ENCODE results near the gene TXNL1.
A peak's percentile ranks its signal among the peaks of the same experiment; 100 is the strongest.
"Not testable (repeated sequence)": the region's sequence is repeated elsewhere in the genome, so short reads cannot be mapped to it uniquely, and the experiment has no call there.

The TXNL1 gene

GRCh38 chr18:56643381-56643780 is 5.0 kb upstream of the TXNL1 start:
- DNase-seq, result no peak

- DNase-seq, result peak; percentile 18
Measured at GRCh38 chr18:56641714-56642337, 3.4 kb upstream of the TXNL1 start.

DNA sequence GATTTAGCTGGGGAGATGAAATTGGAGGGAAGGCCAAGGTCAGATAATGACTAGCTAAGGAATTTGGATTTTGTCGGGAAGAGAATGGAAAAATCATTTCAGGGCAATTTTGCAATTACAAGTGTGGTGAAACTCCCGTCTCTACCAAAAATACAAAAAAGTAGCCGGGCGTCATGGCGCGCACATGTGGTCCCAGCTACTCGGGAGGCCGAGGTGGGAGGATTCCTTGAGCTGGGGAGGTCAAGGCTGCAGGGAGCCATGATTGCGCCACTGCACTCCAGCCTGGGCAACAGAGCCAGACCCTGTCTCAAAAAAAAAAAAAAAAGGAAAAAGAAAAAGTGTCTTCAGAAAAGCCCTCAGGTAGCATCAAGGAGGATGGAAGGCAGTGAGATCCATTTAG is 1.2 kb upstream of the TXNL1 start:
- no peak for DNase-seq

DNA sequence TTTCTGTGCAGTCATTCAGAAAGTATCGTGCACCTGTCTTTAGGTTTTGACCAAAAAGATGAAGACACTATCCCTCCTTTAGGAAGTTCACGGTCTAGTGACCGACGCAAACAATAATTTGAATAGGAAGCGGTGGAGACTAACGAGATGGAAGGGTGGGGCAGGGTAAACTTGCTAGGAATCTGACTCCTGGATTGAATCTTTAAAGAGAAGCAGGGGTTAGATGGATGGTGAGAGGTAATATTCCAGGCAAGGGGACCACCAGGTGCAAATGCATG is 651 bp upstream of the TXNL1 start:
- DNase-seq, result no peak

GRCh38 chr18:56637711-56638231 is 621 bp downstream of the TXNL1 start:
- no peak for DNase-seq

GRCh38 chr18:56637176-56637575 is 1.2 kb downstream of the TXNL1 start:
- DNase-seq, result no peak

DNA sequence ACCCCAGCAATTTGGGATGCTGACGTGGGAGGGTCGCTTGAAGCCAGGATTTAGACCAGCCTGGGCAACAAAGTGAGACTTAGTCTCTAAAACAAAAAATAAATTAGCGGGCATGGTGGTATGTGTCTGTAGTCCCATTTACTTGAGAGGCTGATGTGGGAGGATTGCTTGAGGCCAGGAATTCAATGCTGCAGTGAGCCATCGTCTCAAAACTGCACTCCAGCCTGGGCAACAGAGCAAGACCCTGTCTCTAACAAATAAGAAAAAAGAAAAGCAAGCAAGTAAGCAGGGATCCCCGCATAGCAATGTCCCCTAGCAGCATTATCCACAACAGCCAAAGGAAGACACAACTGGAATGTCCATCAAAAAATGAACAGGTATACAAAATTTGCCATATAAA is 3.4 kb downstream of the TXNL1 start:
- DNase-seq, result no peak

GRCh38 chr18:56632070-56633022 is 6.0 kb downstream of the TXNL1 start:
- DNase-seq, result no peak

DNA sequence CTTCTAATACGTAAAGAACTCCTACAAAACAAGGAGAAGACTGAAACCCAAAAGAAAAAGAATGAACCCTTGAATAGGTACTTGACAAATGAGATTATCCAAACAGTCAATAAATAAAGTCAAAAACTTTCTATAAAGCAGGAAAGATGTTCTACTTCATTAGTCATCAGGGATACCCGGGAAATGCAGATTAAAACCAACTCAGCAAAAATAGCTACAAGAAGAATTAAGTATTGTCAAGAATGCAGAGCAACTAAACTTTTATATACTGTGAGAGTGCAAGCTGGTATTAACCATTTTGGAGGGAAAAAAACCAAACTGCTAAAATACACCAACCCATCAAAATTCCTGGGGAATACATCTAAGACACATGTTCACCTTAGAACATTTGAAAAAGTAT is 10.4 kb downstream of the TXNL1 start:
- DNase-seq, result peak; percentile 4

DNA sequence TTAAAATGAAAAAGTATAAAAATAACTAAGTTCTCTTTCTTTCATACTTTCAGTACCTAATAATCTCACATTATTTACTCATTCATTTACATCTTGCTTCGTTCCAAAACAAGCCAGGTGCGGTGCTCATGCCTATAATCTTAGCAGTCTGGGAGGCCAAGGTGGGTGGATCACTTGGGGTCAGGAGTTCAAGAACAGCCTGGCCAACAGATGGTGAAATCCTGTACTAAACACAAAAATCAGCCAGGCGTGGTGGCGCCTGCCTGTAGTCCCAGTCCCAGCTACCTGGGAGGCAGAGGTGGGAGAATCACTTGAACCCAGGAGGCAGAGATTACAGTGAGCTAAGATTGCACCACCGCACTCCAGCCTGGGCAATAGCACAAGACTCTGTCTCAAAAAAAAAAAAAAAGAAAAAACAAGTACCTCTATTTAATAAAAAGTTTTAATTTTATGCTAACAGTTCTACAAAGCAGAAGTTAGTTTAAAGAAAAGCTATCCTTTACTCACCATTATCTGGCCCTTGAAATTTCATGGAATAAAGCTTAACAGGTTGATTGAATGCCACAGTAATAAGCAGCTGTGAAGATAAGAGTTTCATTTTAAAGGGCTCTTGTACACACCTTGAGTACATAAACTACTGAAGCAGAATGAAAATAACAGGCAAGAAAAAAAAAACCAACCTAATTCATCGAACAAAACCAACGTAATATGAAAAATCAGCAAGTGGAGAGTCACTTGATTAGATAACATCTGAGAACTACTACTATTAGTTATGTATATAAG is 22.5 kb downstream of the TXNL1 start:
- DNase-seq, result no peak

- no peak for DNase-seq
Measured at GRCh38 chr18:56606618-56607017, 31.8 kb downstream of the TXNL1 start.

DNA sequence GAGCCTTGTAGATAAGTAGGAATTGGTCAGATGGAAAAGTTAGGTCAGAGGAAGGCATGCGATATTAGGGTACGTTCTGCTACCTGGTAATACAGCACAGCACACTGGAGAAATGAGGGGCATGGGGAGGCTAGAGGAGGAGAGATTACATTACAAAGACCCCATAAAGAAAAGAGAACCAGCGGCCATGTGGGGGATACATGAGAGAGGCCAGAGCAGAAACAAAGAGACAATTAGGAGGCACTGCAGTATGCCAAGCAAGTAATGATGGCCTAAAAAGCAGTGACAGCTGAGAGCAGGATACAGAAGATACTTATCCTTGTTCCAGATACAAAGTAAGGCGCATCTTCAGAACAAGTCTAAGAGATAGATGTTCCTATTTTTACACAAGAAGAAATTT is 40.0 kb downstream of the TXNL1 start:
- DNase-seq, result no peak

GRCh38 chr18:56593906-56594305 is 44.5 kb downstream of the TXNL1 start:
- DNase-seq, result peak; percentile 25

- no peak for DNase-seq
Measured at GRCh38 chr18:56580026-56580425, 58.4 kb downstream of the TXNL1 start.

DNA sequence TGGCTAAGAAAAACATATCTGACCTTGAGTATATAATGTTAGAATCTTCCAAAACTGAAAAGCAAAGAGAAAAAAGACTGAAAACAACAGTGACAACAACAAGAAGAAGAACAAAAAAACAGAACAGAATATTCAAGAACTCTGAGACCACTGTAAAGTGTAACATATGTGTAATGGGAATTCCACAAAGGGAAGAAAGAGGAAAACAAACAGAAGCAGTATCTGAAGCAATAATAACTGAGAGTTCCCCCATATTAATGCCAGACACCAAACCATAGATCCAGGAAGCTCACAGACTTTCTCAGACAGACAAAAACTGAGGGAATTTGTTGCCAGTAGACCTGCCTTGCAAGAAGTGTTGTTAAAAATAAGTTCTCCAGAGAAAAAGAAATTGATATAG is 58.9 kb downstream of the TXNL1 start:
- DNase-seq, result no peak

GRCh38 chr18:56576826-56577573 is 61.4 kb downstream of the TXNL1 start:
- peak; percentile 18 for DNase-seq

GRCh38 chr18:56575819-56576663 is 62.4 kb downstream of the TXNL1 start:
- peak; percentile 67 for DNase-seq

- DNase-seq, result no peak
Measured at GRCh38 chr18:56574861-56575260, 63.5 kb downstream of the TXNL1 start.

GRCh38 chr18:56572267-56572666 is 66.1 kb downstream of the TXNL1 start:
- not testable (repeated sequence) for DNase-seq

DNA sequence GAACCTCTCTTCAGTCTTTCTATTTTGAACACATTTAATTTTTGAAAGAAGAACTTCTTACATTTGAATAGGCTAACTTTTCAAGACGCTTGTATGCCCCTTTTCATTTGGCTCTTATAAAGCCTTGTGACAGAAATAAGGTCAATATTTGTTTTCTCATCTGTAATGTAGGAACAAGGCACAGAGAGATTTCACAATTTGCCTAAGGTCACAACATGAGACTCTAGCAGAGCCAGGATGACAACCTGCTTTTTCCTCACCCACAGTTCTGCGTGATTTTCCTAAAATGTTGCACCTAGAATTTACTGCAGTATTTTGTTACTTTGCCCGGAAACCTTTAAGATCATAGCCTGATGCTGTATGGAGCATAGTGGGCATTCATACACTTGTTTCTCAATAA is 67.4 kb downstream of the TXNL1 start:
- no peak for DNase-seq

DNA sequence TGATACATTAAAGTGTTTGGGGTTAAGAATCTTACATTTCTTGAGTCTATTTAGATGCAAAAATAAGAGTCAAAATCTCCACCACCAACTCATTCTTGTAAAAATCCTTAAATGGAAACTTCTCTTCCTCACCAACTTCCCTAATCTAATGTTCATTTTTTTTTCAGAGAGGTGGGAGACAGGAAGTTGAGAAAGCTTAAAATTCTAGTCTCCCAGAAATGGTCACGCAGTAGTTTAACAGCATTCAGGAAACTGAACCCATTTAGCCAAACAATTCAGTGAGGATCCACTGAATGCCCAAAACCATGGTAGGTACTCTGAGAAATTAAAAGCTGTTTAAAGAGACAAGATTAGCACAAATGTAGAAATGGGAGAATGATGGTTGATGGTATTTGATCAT is 69.0 kb downstream of the TXNL1 start:
- no peak for DNase-seq

DNA sequence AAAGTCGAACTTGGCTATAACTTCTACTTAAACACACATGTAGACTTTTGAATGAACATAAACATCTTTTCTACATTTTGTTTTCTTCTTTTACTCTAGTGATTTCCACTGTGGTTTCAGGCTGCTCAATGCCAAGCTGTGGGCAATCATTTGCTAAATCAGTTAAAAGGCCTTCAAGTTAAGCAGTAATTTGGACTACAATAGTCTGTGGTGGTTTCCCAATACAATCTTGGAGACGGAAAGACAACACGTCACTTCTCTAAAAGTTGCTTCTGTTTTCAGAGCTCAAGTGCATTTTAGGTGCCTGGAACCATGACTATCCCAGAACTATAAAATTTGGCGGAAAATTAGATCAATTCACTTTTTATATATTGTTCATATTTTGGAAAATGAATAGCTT is 69.4 kb downstream of the TXNL1 start:
- no peak for DNase-seq
